ENCODE measurements around the gene KATNB1. TPM values are rescaled to one million over a fixed set of nuclear protein-coding genes. Genes with fewer than 3 reads are reported as not detected.

Gene KATNB1
- total and polyA plus RNA-seq, 4 donors, result 7.0 to 16.2 (median 12.8) TPM

- no peak for ATAC-seq (ENCODE audit: low FRiP score)
- no peak overlapping the region for H3K4me3 ChIP-seq (ENCODE audit: low read length in 2 of 2)
- H3K27ac ChIP-seq (ENCODE audit: low read depth in 1 of 2, low read length in 2 of 2), result no peak overlapping the region
- H3K27me3 ChIP-seq (ENCODE audit: control insufficient read depth in 1 of 2, insufficient read depth in 2 of 2, low read length in 1 of 2), result no peaks in the 10 kb centered on the region
- intact Hi-C loops (cut with DNase I), result loop anchor here (5.0 kb wide), 1 partner anchor 244 kb away; the partner anchor contains the start of genes USB1 (in 2 of the 2) and ZNF319 (in 2 of the 2)
- 79 to 80% methylated on average over 31 to 33 of the region's 33 CpGs for WGBS, 2 donors
- no peaks in the 10 kb centered on the region for H3K9me3 ChIP-seq (ENCODE audit: control insufficient read depth, low read length)
- no peaks in the 10 kb centered on the region for H3K4me1 ChIP-seq (ENCODE audit: control insufficient read depth in 1 of 2, insufficient read depth in 2 of 2, low read length in 2 of 2)
- peak; percentile 48 to 62 for DNase-seq
- no peaks in the 10 kb centered on the region for H3K36me3 ChIP-seq (ENCODE audit: control insufficient read depth in 1 of 2, insufficient read depth in 2 of 2, low read length in 1 of 2)
These were observed 23.0 kb downstream of the KATNB1 start for GRCh38 chr16:57758331-57759117.

DNA sequence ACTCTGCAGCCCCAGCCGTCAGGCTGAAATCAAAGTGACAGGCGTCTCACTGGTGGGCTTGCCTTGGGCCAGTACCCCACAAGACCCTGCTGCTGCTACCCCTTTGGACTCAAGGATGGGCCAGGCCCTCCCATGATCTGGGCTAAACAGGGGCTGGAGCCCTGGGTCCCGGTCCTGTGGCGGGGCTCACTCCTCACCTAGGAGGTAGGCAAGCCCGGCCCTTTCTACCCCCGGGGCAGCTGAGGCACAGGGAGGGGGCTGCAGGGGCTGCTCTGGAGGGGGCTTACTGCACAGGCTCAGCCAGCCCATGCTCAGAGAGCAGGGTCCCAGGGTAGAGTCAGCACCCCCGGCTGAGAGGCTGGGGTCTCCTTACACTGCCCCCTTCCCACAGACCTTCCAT lies 23.6 kb downstream of the KATNB1 start:
- intact Hi-C loops (cut with DNase I), result loop anchor here (5.0 kb wide), 1 partner anchor 243 kb away; the partner anchor contains the start of genes USB1 (in 2 of the 2) and ZNF319 (in 2 of the 2)
- 87 to 90% methylated on average over 5 to 7 of the region's 7 CpGs for WGBS, 2 donors
- H3K27me3 ChIP-seq (ENCODE audit: control insufficient read depth in 1 of 2, insufficient read depth in 2 of 2, low read length in 1 of 2), result no peaks in the 10 kb centered on the region
- no peaks in the 10 kb centered on the region for H3K36me3 ChIP-seq (ENCODE audit: control insufficient read depth in 1 of 2, insufficient read depth in 2 of 2, low read length in 1 of 2)
- peak in 1 of 2 donors; percentile 46 for DNase-seq
- no peak overlapping the region for H3K27ac ChIP-seq (ENCODE audit: low read depth in 1 of 2, low read length in 2 of 2)
- H3K4me3 ChIP-seq (ENCODE audit: low read length in 2 of 2), result no peak overlapping the region
- no peak for ATAC-seq (ENCODE audit: low FRiP score)
- no peaks in the 10 kb centered on the region for H3K9me3 ChIP-seq (ENCODE audit: control insufficient read depth, low read length)
- H3K4me1 ChIP-seq (ENCODE audit: control insufficient read depth in 1 of 2, insufficient read depth in 2 of 2, low read length in 2 of 2), result no peaks in the 10 kb centered on the region

GRCh38 chr16:57759541-57760356 lies 24.2 kb downstream of the KATNB1 start:
- Histone ChIP-seq H3K36me3 (ENCODE audit: control insufficient read depth in 1 of 2, insufficient read depth in 2 of 2, low read length in 1 of 2) (no peaks in the 10 kb centered on the region), H3K4me1 (ENCODE audit: control insufficient read depth in 1 of 2, insufficient read depth in 2 of 2, low read length in 2 of 2) (no peaks in the 10 kb centered on the region), H3K9me3 (ENCODE audit: control insufficient read depth, low read length) (no peaks in the 10 kb centered on the region), H3K4me3 (ENCODE audit: low read length in 2 of 2) (no peak overlapping the region), H3K27me3 (ENCODE audit: control insufficient read depth in 1 of 2, insufficient read depth in 2 of 2, low read length in 1 of 2) (no peaks in the 10 kb centered on the region), H3K27ac (ENCODE audit: low read depth in 1 of 2, low read length in 2 of 2) (no peak overlapping the region)
- peak in 1 of 2 donors; percentile 43 for DNase-seq
- intact Hi-C loops (cut with DNase I), result loop anchor here (5.0 kb wide), 2 partner anchors 43 to 243 kb away; partner anchors contain the start of genes USB1 (in 2 of the 2), ZNF319 (in 2 of the 2) and KIFC3 (in 1 of the 2)
- WGBS, 2 donors, result 84 to 86% methylated on average over 21 of the region's 21 CpGs
- no peak for ATAC-seq (ENCODE audit: low FRiP score)

- H3K9me3 ChIP-seq (ENCODE audit: control insufficient read depth, low read length), result no peaks in the 10 kb centered on the region
- intact Hi-C loops (cut with DNase I), result loop anchor here in 1 of 2 donors (5.0 kb wide), 1 partner anchor 42 kb away; the partner anchor contains the start of gene KIFC3
- no peak overlapping the region for H3K4me3 ChIP-seq (ENCODE audit: low read length in 2 of 2)
- H3K4me1 ChIP-seq (ENCODE audit: control insufficient read depth in 1 of 2, insufficient read depth in 2 of 2, low read length in 2 of 2), result no peaks in the 10 kb centered on the region
- no peaks in the 10 kb centered on the region for H3K36me3 ChIP-seq (ENCODE audit: control insufficient read depth in 1 of 2, insufficient read depth in 2 of 2, low read length in 1 of 2)
- WGBS, 2 donors, result 82 to 86% methylated on average over 40 of the region's 40 CpGs
- ATAC-seq (ENCODE audit: low FRiP score) (no peak), DNase-seq (peak in 1 of 2 donors; percentile 42)
- H3K27ac ChIP-seq (ENCODE audit: low read depth in 1 of 2, low read length in 2 of 2), result no peak overlapping the region
- no peaks in the 10 kb centered on the region for H3K27me3 ChIP-seq (ENCODE audit: control insufficient read depth in 1 of 2, insufficient read depth in 2 of 2, low read length in 1 of 2)
These were observed 25.0 kb downstream of the KATNB1 start for GRCh38 chr16:57760357-57761160.

- intact Hi-C loops (cut with DNase I), result loop anchor here in 1 of 2 donors (5.0 kb wide), 1 partner anchor 41 kb away; the partner anchor contains the start of gene KIFC3
- peak in 1 of 2 donors; percentile 38 for DNase-seq
- Histone ChIP-seq H3K4me3 (ENCODE audit: low read length in 2 of 2) (no peak overlapping the region), H3K27ac (ENCODE audit: low read depth in 1 of 2, low read length in 2 of 2) (no peak overlapping the region), H3K4me1 (ENCODE audit: control insufficient read depth in 1 of 2, insufficient read depth in 2 of 2, low read length in 2 of 2) (no peaks in the 10 kb centered on the region), H3K27me3 (ENCODE audit: control insufficient read depth in 1 of 2, insufficient read depth in 2 of 2, low read length in 1 of 2) (no peaks in the 10 kb centered on the region), H3K36me3 (ENCODE audit: control insufficient read depth in 1 of 2, insufficient read depth in 2 of 2, low read length in 1 of 2) (no peaks in the 10 kb centered on the region), H3K9me3 (ENCODE audit: control insufficient read depth, low read length) (no peaks in the 10 kb centered on the region)
- ATAC-seq (ENCODE audit: low FRiP score), result no peak
- 80 to 81% methylated on average over 9 of the region's 9 CpGs for WGBS, 2 donors
These were observed 25.7 kb downstream of the KATNB1 start for GRCh38 chr16:57761301-57761700.

DNA sequence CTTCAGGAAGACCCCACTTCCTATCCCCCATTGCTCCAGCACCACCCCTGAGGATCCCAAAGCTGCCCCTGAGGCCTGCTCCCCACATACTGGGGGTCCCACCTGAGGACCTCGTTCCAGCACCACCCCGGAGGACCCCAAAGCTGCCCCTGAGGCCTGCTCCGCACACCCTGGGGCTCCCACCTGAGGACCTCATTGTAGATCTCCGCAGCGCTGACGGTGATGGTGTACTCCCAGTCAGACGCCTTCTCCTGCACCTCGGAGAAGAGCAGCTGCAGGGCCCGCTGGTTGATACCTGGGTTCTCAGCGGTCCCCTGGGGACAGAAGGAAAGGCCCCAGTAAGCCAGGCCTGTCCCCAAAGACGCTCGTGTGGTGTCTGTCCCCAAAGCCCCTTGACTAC lies 26.4 kb downstream of the KATNB1 start:
- WGBS, 2 donors, result 94 to 97% methylated on average over 12 of the region's 12 CpGs

DNA sequence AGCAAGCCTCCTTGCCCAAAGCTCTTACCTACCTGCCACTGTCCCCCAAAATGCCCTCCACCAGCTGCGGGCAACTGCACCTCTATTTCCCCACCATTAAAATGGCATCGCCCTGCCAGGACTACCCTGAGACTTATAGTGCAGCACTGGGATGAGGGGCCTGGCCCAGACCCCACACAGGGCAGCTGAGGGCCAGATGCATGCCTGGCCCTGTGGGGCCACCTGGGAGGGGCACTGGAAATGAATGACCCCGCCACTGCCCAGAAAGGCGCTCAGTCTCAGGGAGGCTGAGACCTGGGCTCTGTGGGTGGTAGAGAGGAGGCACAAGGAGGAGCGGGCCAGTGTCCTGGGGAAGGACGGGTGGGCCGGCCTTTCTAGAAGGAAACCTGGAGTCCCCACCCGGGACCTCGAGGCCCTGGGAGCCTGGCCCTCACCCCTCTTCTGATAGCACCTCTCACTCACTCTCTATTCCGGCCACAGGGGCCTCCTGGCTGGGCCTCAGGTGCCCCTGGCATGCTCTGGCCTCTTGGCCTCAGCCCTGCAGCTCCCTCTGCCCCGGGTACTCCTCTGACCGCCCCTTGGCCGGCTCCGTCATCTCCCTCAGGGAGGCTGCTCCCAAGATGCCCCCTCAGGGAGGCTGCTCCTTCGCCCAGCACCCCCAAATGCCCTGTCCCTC lies 26.9 kb downstream of the KATNB1 start:
- no peaks in the 10 kb centered on the region for H3K27me3 ChIP-seq (ENCODE audit: control insufficient read depth in 1 of 2, insufficient read depth in 2 of 2, low read length in 1 of 2)
- DNase-seq, result peak in 1 of 2 donors; percentile 42
- no peaks in the 10 kb centered on the region for H3K9me3 ChIP-seq (ENCODE audit: control insufficient read depth, low read length)
- intact Hi-C loops (cut with DNase I), result loop anchor here in 1 of 2 donors (5.0 kb wide), 1 partner anchor 40 kb away; the partner anchor contains the start of gene KIFC3
- H3K4me1 ChIP-seq (ENCODE audit: control insufficient read depth in 1 of 2, insufficient read depth in 2 of 2, low read length in 2 of 2), result no peaks in the 10 kb centered on the region
- whole genome bisulfite sequencing, 2 donors, result 80 to 82% methylated on average over 15 of the region's 15 CpGs
- no peaks in the 10 kb centered on the region for H3K36me3 ChIP-seq (ENCODE audit: control insufficient read depth in 1 of 2, insufficient read depth in 2 of 2, low read length in 1 of 2)
- H3K4me3 ChIP-seq (ENCODE audit: low read length in 2 of 2), result no peak overlapping the region
- H3K27ac ChIP-seq (ENCODE audit: low read depth in 1 of 2, low read length in 2 of 2), result no peak overlapping the region
- no peak for ATAC-seq (ENCODE audit: low FRiP score)

More for the DNA sequence above, 26.4 kb downstream of the KATNB1 start:
- ATAC-seq (ENCODE audit: low FRiP score) (no peak), DNase-seq (peak in 1 of 2 donors; percentile 44)
- Histone ChIP-seq H3K4me3 (ENCODE audit: low read length in 2 of 2) (no peak overlapping the region), H3K27me3 (ENCODE audit: control insufficient read depth in 1 of 2, insufficient read depth in 2 of 2, low read length in 1 of 2) (no peaks in the 10 kb centered on the region), H3K27ac (ENCODE audit: low read depth in 1 of 2, low read length in 2 of 2) (no peak overlapping the region), H3K36me3 (ENCODE audit: control insufficient read depth in 1 of 2, insufficient read depth in 2 of 2, low read length in 1 of 2) (no peaks in the 10 kb centered on the region), H3K4me1 (ENCODE audit: control insufficient read depth in 1 of 2, insufficient read depth in 2 of 2, low read length in 2 of 2) (no peaks in the 10 kb centered on the region), H3K9me3 (ENCODE audit: control insufficient read depth, low read length) (no peaks in the 10 kb centered on the region)
- intact Hi-C loops (cut with DNase I), result loop anchor here in 1 of 2 donors (5.0 kb wide), 1 partner anchor 40 kb away; the partner anchor contains the start of gene KIFC3

Data from aorta (tissue), 5 donors.